A673 (cell line): ENCODE measurements around the gene RAB28. TPM values are rescaled to one million over a fixed set of nuclear protein-coding genes. Genes with fewer than 3 reads are reported as not detected.

Experiments used
- BruUV-seq: library from RNA; stranded (reverse); fragments of 400-500 nt; replicated peaks from 2 replicates; lab custom pipeline; 2021; lab: Mats Ljungman, UMichigan
- CTCF ChIA-PET: fragments of 300-600 bp; sonication (Branson Sonifier 250); formaldehyde crosslinking; loops from one replicate; lab custom pipeline; 2022; ENCODE audit warnings: antibody characterized with exemption; lab: Charles Lee
- POLR2A ChIA-PET: fragments of 300-600 bp; sonication (Branson Sonifier 250); formaldehyde crosslinking; loops from one replicate; lab custom pipeline; 2022; ENCODE audit warnings: antibody characterized with exemption; ENCODE audit not compliant: low non-redundant PET; lab: Charles Lee
- DNase-seq: peaks from one replicate; pipeline ENCODE4 v3.0.0-alpha.2; 2015; ENCODE audit warnings: low spot score
- H3K27ac ChIP-seq: fragments of 200-600 bp; sonication (generic); 2 replicates; pipeline ENCODE4 v1.5.1; 2016; ENCODE audit warnings: mixed run types, low read depth, mild to moderate bottlenecking, mixed read lengths, antibody characterized with exemption, low read length; ENCODE audit not compliant: poor library complexity, severe bottlenecking
- H3K27me3 ChIP-seq: fragments of 200-600 bp; sonication (generic); replicated peaks from 2 replicates; pipeline ENCODE4 v1.6.1; 2017; ENCODE audit warnings: mixed run types, low read depth, mild to moderate bottlenecking, mixed read lengths, antibody characterized with exemption, low read length; ENCODE audit not compliant: insufficient read depth, poor library complexity
- H3K36me3 ChIP-seq: fragments of 200-600 bp; sonication (generic); 2 replicates; pipeline ENCODE4 v1.6.1; 2016; ENCODE audit warnings: mixed run types, mild to moderate bottlenecking, mixed read lengths, antibody characterized with exemption, low read length; ENCODE audit not compliant: insufficient read depth, poor library complexity, severe bottlenecking
- H3K4me1 ChIP-seq: fragments of 200-600 bp; sonication (generic); 2 replicates; pipeline ENCODE4 v1.6.1; 2017; ENCODE audit warnings: mixed run types, mild to moderate bottlenecking, mixed read lengths, antibody characterized with exemption, low read length; ENCODE audit not compliant: insufficient read depth, poor library complexity, severe bottlenecking
- H3K4me3 ChIP-seq: fragments of 200-600 bp; sonication (generic); 2 replicates; pipeline ENCODE4 v1.5.1; 2016; ENCODE audit warnings: low read depth, mixed run types, mild to moderate bottlenecking, mixed read lengths, low read length; ENCODE audit not compliant: poor library complexity, severe bottlenecking
- H3K9me3 ChIP-seq: fragments of 200-600 bp; sonication (generic); 2 replicates; pipeline ENCODE4 v1.6.1; 2016; ENCODE audit warnings: mixed run types, low read depth, mild to moderate bottlenecking, mixed read lengths, antibody characterized with exemption, low read length; ENCODE audit not compliant: poor library complexity, severe bottlenecking
- CTCF ChIP-seq: fragments of 300-800, 200-600 bp; sonication (generic); conservative IDR thresholded peaks from 2 replicates; pipeline ENCODE4 v1.5.1; 2017; ENCODE audit warnings: low read depth, mild to moderate bottlenecking, antibody characterized with exemption, low read length, moderate library complexity, mixed read lengths
- EZH2 ChIP-seq: fragments of 200-600 bp; sonication (generic); IDR thresholded peaks from 2 replicates; pipeline ENCODE4 v1.6.1; 2017; ENCODE audit warnings: borderline replicate concordance, low read depth, mild to moderate bottlenecking, mixed read lengths, antibody characterized with exemption, low read length; ENCODE audit not compliant: poor library complexity, severe bottlenecking
- intact Hi-C: fragments of 100-400 bp; cut with micrococcal nuclease; formaldehyde crosslinking; loops from one replicate; pipeline ENCODE4 v1.10.0; 2022; ENCODE audit not compliant: unreplicated experiment
- total RNA-seq: library from RNA; stranded (reverse); gene quantifications from 2 replicates; pipeline ENCODE4 v1.2.3, GENCODE V29; 2021

RAB28 gene
- total RNA-seq, 1 experiment from 2014 or later: 22.6 TPM

DNA sequence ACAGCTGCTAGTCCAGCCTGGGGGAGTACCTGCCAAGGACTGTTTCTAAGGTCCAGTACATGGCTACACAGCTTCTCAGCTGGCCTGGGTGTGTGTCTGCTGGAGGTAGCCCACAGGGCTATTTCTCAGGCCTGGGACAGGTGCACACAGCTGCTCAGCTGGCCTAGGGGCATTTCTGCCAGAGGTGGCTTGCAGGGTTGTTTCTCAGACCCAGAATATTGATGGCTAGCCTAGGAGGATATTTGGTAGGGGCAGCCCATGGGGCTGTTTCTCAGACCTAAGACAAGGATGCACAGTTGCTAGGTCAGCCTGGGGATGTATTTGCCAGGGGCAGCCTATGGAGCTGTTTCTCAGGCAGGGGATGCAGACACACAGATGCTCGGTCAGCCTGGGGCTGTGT, 29.4 kb downstream of the RAB28 start:
- ChIA-PET CTCF (no interaction called here), POLR2A (no interaction called here)
- Histone ChIP-seq H3K27me3 (no peaks in the 10 kb centered on the region), H3K4me3 (no peak overlapping the region), H3K36me3 (peaks cover 21% of the 10 kb centered on the region), H3K27ac (no peak overlapping the region), H3K4me1 (no peaks in the 10 kb centered on the region), H3K9me3 (peaks cover 5% of the 10 kb centered on the region)
- BruUV-seq: no TSS peak
- DNase-seq: no peak
- TF ChIP-seq CTCF: no peak
- TF ChIP-seq EZH2: no peak
- intact Hi-C loops: no loop called here

- no peak for DNase-seq
- intact Hi-C loops: no loop called here
- BruUV-seq: no TSS peak
- Histone ChIP-seq H3K4me1 (no peaks in the 10 kb centered on the region), H3K27me3 (no peaks in the 10 kb centered on the region), H3K27ac (no peak overlapping the region), H3K4me3 (no peak overlapping the region), H3K9me3 (peaks cover 5% of the 10 kb centered on the region), H3K36me3 (peaks cover 21% of the 10 kb centered on the region)
- TF ChIP-seq CTCF: no peak
- TF ChIP-seq EZH2: no peak
- ChIA-PET CTCF (no interaction called here), POLR2A (interaction anchor here (0.6 kb wide), 1 partner anchor 15 kb away, joined by 3 read pairs; no protein-coding TSS in a partner anchor)
Observed at GRCh38 chr4:13452927-13453579, 31.1 kb downstream of the RAB28 start.

DNA sequence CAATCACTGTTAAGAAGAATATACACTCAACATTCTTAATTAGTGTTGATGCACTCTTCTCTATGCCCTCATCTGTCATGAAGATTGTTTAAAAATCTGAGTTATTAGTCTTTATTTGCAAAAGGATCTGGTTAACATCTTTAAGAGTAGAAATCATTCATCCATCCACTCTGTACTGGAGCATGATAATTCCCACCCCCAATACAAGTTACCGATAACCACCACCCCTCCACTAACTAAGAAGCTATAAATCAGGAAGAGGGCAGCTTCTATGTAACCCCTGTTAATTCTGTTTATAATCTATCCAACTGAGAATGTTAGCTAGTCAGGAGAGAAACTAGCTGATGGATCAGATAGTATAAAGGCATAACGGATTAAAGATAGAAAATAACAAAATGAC, 34.5 kb downstream of the RAB28 start:
- peaks cover 5% of the 10 kb centered on the region for H3K9me3 ChIP-seq
- no peak for DNase-seq
- CTCF ChIA-PET: no interaction called here
- peaks cover 6% of the 10 kb centered on the region for H3K36me3 ChIP-seq
- intact Hi-C loops: no loop called here
- H3K27me3 ChIP-seq: no peaks in the 10 kb centered on the region
- no peak overlapping the region for H3K4me3 ChIP-seq
- H3K27ac ChIP-seq: no peak overlapping the region
- H3K4me1 ChIP-seq: no peaks in the 10 kb centered on the region
- no peak for TF ChIP-seq EZH2
- TF ChIP-seq CTCF: no peak
- BruUV-seq: no TSS peak
- POLR2A ChIA-PET: no interaction called here
